GM12878 (cell line): Measurements from ENCODE around the gene LAMA2.

ENCODE experiments used
- EZH2 ChIP-seq: IDR thresholded peaks from 2 replicates; pipeline ENCODE4 v1.6.1; 2012; ENCODE audit warnings: low read depth, mild to moderate bottlenecking, control low read depth, inconsistent platforms, low read length, borderline replicate concordance; ENCODE audit not compliant: control insufficient read depth
- POLR2A ChIP-seq: IDR thresholded peaks from 2 replicates; pipeline ENCODE4 v1.6.1; 2011; ENCODE audit warnings: low read depth, mild to moderate bottlenecking, low read length
- RELB ChIP-seq: fragments of 450-650 bp; IDR thresholded peaks from 2 replicates; pipeline ENCODE4 v1.6.1; 2017; ENCODE audit warnings: low read depth, mild to moderate bottlenecking, moderate library complexity
- RFX5 ChIP-seq: IDR thresholded peaks from 2 replicates; pipeline ENCODE4 v1.6.1; 2011; ENCODE audit warnings: low read depth, low read length, improper control_type of control experiment
- TF ChIP-seq, protein P1 (sequence below), 3 experiments: IDR thresholded peaks in 2 of 3; conservative IDR thresholded peaks in 1 of 3; 2 replicates each; pipeline ENCODE4 v1.5.1; 2011; ENCODE audit warnings: low read depth in 3 of 3, low read length in 3 of 3, mild to moderate bottlenecking in 3 of 3, control low read depth in 2 of 3, moderate library complexity in 2 of 3, inconsistent platforms in 1 of 3, mixed read lengths in 1 of 3; ENCODE audit not compliant: control insufficient read depth in 2 of 3, insufficient read depth in 1 of 3; ENCODE audit errors: extremely low read depth in 1 of 3

- TF ChIP-seq, protein P1, sequence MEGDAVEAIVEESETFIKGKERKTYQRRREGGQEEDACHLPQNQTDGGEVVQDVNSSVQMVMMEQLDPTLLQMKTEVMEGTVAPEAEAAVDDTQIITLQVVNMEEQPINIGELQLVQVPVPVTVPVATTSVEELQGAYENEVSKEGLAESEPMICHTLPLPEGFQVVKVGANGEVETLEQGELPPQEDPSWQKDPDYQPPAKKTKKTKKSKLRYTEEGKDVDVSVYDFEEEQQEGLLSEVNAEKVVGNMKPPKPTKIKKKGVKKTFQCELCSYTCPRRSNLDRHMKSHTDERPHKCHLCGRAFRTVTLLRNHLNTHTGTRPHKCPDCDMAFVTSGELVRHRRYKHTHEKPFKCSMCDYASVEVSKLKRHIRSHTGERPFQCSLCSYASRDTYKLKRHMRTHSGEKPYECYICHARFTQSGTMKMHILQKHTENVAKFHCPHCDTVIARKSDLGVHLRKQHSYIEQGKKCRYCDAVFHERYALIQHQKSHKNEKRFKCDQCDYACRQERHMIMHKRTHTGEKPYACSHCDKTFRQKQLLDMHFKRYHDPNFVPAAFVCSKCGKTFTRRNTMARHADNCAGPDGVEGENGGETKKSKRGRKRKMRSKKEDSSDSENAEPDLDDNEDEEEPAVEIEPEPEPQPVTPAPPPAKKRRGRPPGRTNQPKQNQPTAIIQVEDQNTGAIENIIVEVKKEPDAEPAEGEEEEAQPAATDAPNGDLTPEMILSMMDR (IDR thresholded peaks at IDR 0.05 in 2 of 3, conservative IDR thresholded peaks at IDR 0.05 in 1 of 3; ENCODE audit: control insufficient read depth in 2 of 3, extremely low read depth in 1 of 3, insufficient read depth in 1 of 3, low read depth in 3 of 3, low read length in 3 of 3), result no peak
- TF ChIP-seq POLR2A (no peak), EZH2 (no peak), RELB (no peak), RFX5 (no peak)
These were observed 634.4 kb downstream of the LAMA2 start for GRCh38 chr6:129517288-129517687.
